HG03521 (cell line): Measurements from ENCODE around the gene CALN1.
"Not testable (repeated sequence)": the region's sequence is repeated elsewhere in the genome, so short reads cannot be mapped to it uniquely, and the experiment has no call there.

Source experiments
- ATAC-seq: cut with Tn5 transposase; IDR thresholded peaks from one replicate; pipeline ENCODE4 v1.9.1; 2021; ENCODE audit warnings: mild to moderate bottlenecking, moderate library complexity; ENCODE audit not compliant: unreplicated experiment

The CALN1 gene

DNA sequence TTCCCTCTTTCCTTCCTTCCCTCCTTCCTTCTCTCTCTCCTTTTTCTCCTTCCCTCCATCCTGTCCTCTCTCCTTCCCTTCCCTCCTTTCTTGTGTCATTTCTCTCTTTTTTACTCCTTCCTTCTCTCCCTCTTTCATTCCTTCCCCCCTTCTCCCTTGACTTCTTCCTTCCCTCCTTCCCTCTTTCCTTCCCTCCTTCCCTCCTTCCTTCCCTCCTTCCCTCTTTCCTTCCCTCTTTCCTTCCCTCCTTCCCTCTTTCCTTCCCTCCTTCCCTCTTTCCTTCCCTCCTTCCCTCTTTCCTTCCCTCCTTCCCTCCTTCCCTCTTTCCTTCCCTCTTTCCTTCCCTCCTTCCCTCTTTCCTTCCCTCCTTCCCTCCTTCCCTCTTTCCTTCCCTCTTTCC lies 203.1 kb downstream of the CALN1 start:
- ATAC-seq = not testable (repeated sequence)

GRCh38 chr7:72196176-72196575 lies 216.0 kb downstream of the CALN1 start:
- ATAC-seq = no peak

DNA sequence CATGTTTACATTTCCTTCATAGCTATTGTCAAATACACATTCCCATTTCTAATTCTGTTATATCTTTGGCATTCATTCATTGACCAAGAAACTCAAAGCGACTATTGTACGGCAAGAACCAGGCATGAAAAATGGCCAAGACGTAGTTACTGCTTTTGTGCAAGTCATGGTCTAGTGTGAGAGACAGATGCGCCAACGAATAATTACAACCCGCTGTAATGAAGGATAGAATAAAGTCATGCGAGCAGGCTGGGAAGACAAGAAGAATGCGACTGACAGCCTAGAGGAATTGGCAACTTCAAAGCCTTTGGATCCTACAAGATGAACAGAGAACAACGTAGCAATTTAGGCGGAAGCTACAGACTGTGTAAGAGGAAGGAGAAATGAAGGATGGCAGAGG lies 221.2 kb downstream of the CALN1 start:
- no peak for ATAC-seq

DNA sequence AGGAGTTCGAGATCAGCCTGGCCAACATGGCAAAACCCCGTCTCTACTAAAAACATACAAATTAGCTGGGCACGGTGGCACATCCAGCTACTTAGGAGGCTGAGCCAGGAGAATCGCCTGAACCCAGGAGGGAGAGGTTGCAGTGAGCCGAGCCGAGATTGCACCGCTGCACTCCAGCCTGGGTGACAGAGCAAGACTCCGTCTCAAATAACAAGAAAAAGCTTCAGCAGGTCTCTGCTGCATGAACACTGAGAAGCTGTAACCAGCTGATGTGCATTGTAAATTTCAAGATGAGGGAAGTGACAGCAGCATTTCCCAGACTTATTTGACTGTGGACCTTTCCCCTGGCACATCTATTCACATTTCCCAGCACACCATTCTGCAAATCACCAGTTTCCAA lies 222.0 kb downstream of the CALN1 start:
- no peak for ATAC-seq

- no peak for ATAC-seq
Measured at GRCh38 chr7:72187179-72187578, 225.0 kb downstream of the CALN1 start.

DNA sequence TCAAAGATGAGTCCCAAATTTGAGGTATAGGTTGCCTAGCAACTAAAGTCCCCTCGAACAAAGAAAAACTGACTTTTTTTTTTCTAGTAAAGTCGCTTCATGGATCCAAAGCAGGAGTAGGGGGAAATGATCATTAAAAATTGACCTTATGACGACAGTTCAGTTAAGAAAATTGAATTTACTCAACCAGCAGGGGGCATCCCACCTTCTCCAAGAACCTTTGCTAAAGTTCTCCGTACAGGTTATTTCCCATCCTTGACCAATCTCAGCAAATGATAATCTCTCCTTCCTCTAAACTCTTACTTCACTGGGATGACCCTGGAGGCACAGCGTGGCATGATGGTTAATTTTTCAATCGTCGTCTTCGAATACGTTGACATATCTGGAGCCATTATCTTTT lies 228.3 kb downstream of the CALN1 start:
- no peak for ATAC-seq

GRCh38 chr7:72182036-72182435 lies 230.1 kb downstream of the CALN1 start:
- no peak for ATAC-seq

- no peak for ATAC-seq
Measured at GRCh38 chr7:72176875-72177274, 235.3 kb downstream of the CALN1 start.

DNA sequence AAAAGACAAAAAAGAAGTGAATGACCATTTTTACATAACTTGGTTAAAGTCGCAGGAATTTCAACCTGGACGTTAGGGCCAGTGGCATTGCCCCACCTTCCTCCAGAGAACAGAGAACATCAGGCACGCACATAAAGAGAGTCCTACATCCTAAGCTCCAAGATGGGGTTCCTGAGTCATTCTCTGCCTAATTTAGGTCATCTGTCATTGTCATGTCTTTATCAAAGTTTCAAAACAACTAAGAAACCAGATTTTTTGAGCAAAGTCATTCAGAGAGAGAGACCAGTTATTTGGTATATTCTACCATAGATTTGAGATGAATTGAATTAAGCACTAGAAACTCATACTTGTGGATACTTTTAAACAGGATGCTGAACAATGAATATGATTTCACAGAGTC lies 241.7 kb downstream of the CALN1 start:
- ATAC-seq = no peak

- no peak for ATAC-seq
Measured at GRCh38 chr7:72163271-72163670, 248.9 kb downstream of the CALN1 start.

DNA sequence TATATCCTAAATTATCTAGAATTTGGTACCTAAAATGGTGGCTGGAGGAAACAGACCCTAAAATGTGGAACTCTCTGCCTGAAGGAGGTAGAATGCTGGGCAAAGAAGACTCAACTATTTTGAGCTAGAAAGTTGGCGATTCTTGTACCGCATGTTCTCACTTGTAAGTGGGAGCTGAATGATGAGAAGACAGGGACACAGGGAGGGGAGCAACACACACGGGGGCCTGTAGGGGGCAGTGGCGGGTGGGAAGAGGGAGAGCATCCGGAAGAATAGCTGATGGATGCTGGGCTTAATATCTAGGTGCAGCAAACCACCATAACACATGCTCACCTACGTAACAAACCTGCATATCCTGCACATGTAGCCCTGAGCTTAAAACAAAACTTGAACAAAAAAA lies 250.6 kb downstream of the CALN1 start:
- no peak for ATAC-seq

DNA sequence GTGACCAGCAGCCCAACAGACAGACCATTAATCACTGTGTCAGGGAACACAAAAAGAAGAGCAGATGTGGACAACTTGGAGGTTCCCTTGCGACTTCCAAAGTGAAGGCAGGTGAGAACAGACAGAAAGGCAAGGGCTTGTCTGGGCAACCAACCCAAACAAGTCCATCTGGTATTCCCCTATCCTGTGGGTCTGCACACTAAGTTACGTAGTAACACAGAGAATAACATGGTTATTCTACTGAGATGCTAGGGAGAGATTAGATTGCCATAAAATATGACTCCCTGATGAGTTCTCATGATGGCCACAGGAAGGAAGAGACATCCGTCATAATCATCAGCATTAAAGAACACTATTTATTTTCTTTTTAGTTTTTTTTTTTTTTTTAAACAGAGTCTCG lies 252.2 kb downstream of the CALN1 start:
- no peak for ATAC-seq

- ATAC-seq = no peak
Measured at GRCh38 chr7:72156671-72157070, 255.5 kb downstream of the CALN1 start.

- no peak for ATAC-seq
Measured at GRCh38 chr7:72153132-72153512, 259.0 kb downstream of the CALN1 start.

- no peak for ATAC-seq
Measured at GRCh38 chr7:72152161-72153131, 259.7 kb downstream of the CALN1 start.

DNA sequence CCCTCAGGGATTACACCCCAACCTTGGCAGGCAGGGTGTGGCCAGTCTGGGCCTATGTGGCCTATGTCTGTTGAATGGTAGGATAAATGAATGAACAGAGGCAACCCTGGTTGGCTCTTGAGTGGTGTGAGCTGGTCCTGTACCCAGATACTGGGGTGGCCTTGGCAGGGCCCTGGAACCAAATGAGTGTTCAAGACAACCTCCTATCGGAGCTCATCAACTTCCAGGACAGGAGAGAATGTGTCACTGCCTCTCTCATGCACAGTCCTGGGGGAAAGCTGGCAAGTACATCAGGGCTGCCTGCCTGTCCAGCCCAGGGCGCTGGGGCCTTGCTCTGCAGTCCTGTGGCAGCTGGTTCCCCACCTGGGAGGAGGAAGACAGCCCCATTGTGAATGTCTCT lies 271.6 kb downstream of the CALN1 start:
- no peak for ATAC-seq

DNA sequence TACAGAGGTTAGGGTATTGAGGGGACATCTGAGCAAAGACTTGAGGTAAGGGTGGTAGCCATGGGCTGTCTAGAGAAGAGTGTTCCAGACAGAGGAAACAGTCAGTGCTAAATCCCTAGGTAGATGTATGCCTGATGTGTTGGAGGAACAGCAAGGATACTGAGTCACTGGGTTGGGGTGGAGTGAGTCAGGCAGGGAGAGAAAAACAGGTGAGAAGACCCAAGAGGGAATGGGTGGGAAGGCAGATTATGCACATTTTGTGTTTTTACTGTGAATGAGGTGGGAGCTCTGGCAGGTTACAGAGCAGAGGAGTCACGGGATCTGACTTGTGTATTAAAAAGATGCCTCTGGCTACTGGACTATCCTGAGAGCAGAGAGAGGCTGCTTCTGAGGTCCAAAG lies 285.0 kb downstream of the CALN1 start:
- ATAC-seq = no peak

GRCh38 chr7:72123913-72124312 lies 288.2 kb downstream of the CALN1 start:
- ATAC-seq = no peak

DNA sequence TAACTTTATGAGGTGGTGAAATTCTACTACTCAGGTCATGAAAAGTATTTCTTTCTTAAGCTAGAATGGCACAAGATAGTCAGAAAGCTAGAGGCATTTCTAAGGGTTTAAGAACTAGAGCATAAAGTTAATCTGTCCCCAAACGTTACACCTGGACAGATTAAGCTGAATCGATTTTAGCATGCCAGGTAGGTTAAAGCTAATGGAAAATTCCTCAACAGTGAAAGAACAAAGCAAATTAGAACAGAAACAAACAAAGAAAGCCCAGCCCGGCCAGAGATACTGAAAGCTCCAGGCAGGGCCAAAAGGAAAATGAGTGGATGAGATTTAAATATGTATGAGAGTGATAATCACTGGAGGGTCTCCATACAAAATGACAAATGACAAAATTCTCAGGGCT lies 293.8 kb downstream of the CALN1 start:
- ATAC-seq = no peak

- no peak for ATAC-seq
Measured at GRCh38 chr7:72114129-72114528, 298.0 kb downstream of the CALN1 start.

DNA sequence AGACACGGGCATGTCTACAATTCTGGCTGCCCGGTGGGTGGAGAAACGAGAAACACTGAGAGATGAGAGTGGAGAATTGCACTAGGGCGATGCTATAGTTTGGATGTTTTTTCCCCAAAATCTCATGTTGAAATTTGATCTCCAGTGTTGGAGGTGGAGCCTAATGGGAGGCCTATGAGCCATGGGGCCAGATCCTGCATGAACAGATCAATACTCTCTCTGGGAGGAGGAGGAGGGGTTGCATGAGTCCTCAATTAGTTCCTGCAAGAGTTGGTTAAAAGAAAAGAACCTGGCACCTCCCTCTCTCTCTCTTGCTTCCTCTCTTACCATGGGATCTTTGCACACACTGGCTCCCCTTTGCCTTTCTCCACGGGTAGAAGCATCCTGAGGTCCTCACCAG lies 299.1 kb downstream of the CALN1 start:
- ATAC-seq = no peak

DNA sequence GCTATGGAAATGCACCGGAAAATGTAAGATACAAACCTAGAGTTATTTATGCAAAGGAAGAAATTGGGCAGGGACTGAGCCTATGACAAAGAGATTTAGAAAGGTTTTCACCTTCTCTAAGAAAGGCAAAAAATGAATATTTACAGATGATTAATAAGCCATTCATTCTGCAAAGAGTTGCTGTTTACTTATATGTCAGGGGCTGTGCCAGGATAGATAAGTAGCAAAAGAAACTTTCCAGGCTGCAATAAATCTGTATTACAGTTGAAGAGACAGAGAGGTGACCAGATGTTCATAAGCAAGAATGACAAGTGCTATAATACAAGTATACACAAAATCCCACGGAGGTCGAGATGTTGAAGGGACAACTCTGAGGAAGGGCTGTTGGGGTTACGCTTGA lies 299.6 kb downstream of the CALN1 start:
- ATAC-seq = no peak

DNA sequence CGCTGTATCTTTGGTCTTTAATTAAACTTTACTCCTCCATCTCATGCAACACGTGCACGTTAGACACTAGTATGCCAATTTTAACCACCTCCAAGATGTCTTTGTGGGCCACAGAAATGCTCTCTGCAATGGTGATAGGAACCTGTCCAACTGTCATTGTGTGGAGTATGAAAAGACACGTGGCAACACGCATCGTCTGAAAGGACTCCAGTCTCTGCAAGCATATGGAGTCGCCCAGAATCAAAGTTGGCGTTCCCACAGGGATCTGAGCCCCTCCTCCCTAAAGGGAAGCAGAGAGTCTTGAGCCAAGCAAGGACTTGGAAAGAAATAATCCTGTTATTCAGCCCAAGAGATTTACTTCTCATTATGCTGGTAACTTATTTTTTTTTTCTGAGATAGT lies 301.1 kb downstream of the CALN1 start:
- ATAC-seq = no peak
